Measurements from ENCODE around the gene PRAMEF17.
"Not testable (repeated sequence)": the region's sequence is repeated elsewhere in the genome, so short reads cannot be mapped to it uniquely, and the experiment has no call there.

The PRAMEF17 gene, protein sequence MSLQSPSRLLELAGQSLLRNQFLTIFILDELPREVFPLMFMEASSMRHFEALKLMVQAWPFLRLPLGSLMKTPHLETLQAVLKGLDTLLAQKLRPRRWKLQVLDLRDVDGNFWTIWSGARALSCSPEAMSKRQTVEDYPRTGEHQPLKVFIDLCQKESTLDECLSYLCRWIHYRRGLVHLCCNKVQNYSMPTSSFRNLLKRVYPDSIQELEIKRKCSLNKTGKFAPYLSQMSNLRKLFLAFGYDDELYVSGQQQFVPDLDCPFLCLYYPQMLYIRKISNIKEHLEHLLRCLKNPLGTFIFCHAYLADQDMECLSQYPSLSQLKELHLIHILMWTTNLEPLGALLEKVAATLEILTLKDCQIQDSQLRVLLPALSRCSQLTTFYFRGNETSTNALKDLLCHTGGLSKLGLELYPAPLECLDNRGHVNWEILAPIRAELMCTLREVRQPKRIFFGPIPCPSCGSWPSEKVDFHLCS

DNA sequence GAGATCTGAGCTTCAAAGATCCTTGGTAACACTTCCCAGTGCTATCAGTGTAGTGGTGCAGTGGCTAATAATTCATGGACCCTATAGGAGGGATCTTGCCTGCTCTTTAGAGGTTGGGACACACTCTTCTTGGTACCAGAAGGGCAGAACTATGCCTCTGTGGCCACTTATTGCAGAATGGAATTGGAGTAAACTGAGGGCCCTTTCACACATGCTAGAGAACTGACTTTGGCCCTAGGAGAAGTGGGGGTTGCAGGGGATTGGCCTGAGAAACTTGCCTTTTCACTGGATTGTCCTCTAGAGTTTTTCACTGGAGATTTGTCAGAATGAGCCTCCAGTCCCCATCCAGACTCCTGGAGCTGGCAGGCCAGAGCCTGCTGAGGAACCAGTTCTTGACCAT, at the start of gene PRAMEF17:
PRAMEF17 (plus strand) TSS at position 301 of the 400 bp plus-strand sequence; CDS start at position 327, 26 bp downstream.
- not testable (repeated sequence) for DNase-seq

DNA sequence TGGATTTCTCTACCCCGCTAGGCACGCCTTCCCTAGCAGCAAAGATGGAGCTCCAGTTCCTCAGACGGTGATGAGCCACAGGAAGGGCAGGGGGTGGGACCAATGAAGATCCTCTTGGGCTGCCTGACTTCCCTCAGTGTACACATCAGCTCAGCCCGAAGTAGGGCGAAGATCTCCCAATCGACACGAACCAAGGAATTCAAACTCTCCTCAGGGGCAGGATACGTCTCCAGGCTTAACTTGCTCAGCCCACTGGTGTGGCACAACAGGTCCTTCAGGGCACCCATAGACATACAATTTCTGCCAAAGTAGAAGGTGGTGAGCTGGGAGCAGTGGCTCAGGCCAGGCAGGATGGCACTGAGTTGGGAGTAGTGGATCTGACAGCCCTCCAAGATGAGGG, 46.9 kb upstream of the PRAMEF17 start:
- DNase-seq = not testable (repeated sequence)

DNA sequence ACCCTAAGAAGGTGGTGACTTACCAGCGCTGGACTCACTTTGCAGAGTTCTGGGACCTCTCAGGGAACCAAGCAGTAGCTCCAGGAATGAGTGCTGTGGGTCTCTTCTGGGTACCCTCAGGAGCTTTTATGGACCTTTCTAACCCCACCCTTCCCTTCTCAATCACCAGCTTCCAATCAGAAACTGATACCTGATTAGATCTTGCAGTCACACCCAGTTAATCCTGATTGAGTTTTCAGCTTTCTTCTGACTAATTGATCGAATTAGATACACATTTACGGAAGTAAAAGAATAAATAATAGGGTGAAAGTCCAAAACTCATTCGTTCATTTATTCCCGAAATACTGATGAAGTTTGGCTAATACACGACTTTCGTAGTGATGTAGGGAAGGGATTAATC, 42.4 kb upstream of the PRAMEF17 start, which contains the start of gene PRAMEF14:
PRAMEF14 (minus strand) TSS at position 101 of the 400 bp plus-strand sequence. CDS start 1,820 bp downstream, outside the sequence.
- DNase-seq = not testable (repeated sequence)

DNA sequence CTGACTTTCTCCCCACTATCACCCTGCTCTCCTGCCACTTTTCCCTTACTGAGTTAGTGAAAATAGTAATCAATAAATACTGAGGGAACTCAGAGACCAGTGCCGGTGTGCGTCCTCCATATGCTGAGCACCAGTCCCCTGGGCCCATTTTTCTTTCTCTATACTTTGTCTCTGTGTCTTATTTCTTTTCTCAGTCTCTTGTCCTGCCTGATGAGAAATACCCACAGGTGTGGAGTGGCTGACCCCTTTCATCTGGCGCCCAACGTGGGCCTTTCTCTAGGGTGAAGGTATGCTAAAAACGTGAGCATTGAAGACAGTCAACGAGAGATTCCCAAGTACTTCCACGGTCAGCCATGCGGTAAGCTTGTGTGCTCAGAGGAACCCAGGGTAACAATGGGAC, 36.0 kb upstream of the PRAMEF17 start:
- not testable (repeated sequence) for DNase-seq

DNA sequence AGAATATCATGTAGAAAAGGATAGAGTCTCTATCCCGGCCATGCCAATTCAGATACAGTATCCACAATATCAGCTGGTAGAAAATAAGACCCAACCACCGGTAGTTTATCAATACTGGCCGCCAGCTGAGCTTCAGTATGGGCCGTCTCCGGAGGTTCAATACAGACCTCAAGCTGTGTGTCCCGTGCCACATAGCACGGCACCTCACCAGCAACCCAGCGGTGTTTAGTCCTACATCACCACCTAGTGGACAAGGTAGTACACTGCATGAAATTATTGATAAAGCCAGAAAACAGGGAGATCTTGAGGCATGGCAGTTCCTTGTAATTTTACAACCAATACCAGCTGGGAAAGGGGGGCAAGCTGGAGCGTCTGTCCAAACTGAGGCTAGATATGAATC, 35.0 kb upstream of the PRAMEF17 start:
- not testable (repeated sequence) for DNase-seq

DNA sequence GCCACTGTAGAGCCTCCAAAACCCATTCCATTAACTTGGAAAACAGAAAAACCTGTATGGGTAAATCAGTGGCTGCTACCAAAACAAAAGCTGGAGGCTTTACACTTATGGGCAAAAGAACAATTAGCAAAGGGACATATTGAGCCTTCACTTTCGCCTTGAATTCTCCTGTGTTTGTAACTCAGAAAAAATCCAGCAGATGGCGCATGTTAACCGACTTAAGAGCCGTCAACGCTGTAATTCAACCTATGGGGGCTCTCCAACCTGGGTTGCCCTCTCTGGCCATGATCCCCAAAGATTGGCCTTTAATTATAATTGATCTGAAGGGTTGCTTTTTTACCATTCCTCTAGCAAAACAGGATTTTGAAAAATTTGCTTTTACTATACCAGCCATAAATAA, 32.7 kb upstream of the PRAMEF17 start:
- DNase-seq = not testable (repeated sequence)

DNA sequence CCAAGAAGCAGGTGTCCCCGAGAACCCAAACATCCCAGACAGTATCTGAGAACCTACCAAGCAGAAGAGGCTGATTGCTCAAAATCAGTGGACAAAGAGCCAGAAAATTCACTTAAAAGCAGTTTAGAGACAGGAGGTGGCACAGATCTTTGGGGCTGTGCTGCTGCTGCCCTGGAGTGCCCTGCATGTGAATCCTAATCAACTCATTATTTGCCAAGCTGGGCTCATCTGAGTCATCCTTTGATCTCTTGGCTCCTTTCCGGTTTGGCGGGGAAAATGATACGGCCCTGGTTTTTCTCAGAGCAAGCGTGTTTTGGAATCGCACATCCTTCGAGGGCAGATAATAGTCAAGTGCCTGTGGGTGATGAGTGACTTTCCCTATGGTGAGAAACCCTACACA, 27.1 kb upstream of the PRAMEF17 start:
- not testable (repeated sequence) for DNase-seq

DNA sequence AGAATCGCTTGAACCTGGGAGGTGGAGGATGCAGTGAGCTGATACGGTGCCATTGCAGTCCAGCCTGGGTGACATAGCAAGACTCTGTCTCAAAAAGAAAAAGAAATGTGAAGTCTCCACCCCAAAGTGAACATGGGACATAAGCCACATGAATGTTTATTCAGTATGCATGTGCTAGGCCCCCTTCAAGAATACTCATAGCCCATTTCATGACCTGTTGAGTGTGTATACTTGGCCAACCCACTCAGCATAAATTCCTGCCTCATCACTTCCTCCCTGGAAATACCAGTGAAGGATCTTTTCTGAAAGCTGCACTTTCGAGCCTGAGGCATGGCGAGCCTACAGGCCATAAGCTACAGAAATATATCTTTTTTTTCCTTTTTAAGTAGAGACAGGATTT, 24.5 kb upstream of the PRAMEF17 start:
- DNase-seq = not testable (repeated sequence)

DNA sequence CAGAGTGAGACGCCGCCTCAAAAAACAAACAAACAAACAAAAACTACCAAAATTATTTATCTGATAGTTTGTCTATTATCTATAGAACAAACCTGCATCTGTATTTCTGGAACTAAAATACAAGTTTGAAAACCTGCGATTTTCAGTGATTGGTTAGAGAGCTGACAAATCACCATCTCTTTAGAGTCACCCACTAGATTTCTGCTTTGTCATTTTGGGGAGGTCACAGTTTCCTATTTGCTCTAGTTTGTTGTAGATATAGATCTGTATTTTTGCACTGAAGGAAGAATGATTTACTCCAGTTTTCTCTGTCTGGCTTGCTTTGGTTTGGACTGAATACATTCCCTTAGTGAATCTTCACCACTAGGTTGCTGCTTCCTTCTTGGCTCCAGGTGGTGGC, 22.9 kb upstream of the PRAMEF17 start:
- DNase-seq = not testable (repeated sequence)

DNA sequence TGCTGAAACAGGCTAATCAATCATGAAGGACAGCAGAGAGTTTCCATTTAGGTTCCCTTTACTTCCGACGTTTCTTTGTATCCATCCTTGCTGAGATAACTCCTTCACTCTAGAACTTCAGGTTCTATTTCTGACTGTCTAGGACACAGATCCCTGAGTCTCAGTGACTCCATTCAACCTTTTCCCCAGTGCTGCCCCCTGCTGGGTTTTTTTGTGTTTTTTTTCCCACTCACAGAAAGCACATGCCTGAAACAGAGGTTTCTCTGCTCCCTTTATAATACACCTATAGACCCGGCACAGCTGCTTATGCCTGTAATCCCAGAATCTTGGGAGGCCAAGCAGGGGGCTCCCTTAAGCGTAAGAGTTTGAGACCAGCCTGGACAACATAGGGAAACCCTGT, 20.9 kb upstream of the PRAMEF17 start:
- DNase-seq = not testable (repeated sequence)

DNA sequence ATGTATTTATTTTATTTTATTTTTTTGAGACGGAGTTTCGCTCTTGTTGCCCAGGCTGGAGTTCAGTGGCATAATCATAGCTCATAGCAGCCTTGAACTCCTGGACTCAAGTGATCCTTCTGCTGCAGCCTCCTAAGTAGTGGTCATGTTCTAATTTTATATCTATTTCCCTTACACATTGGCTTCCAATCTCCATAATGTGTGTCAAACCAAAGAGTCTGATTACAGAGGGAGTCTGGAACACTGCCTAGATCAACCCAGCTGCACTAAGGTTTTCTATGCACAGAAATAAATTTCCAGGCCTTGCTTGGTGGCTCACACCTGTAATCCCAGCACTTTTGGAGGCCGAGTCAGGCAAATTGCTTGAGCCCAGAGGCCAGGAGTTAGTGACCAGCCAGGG, 10.4 kb upstream of the PRAMEF17 start:
- not testable (repeated sequence) for DNase-seq

DNA sequence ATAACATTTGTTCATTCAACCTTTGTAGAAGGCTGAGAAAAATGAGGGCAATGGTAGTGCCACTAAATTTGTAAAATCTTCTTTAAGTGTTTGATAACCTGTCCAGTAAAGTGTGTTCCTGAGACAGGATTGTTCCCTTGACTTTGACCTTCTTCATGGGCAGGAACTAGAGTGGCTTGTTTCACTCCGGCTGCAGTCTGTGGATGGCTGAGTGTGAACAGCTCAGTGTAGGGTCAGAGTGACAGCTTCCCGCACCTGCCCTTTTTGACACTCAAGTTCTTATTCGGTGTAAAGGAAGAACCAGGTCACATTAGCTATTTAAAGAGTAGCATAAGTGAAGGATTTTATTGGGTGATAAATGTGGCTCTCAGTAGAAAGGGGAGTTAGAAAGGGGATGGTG, 9.1 kb upstream of the PRAMEF17 start:
- DNase-seq = not testable (repeated sequence)

DNA sequence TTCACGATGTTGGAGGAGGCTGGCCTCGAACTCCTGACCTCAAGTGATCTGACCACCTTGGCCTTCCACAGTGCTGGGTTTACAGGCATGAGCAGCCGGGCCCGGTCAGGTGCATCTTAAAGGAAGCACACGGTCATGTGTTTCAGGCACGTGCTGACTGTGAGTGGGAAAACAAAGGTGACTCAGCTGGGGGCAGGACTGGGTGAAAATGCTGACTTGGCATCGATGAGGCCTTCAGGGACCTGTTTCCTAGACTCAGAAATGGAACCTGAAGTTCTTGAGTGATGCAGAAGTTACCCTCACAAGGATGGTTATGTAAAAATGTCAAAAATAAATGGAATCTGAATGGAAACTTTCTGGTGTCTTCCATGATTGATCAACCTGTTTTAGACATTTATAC, 3.6 kb downstream of the PRAMEF17 start:
- DNase-seq = not testable (repeated sequence)

DNA sequence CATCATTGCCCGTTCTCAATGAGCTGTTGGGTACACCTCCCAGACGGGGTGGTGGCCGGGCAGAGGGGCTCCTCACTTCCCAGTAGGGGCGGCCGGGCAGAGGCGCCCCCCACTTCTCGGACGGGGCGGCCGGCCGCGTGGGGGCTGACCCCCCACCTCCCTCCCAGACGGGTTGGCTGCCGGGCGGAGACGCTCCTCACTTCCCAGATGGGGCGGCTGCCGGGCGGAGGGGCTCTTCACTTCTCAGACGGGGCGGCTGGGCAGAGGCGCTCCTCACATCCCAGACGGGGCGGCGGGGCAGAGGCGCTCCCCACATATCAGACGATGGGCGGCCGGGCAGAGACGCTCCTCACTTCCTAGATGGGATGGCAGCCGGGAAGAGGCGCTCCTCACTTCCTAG, 5.3 kb downstream of the PRAMEF17 start:
- DNase-seq = not testable (repeated sequence)

DNA sequence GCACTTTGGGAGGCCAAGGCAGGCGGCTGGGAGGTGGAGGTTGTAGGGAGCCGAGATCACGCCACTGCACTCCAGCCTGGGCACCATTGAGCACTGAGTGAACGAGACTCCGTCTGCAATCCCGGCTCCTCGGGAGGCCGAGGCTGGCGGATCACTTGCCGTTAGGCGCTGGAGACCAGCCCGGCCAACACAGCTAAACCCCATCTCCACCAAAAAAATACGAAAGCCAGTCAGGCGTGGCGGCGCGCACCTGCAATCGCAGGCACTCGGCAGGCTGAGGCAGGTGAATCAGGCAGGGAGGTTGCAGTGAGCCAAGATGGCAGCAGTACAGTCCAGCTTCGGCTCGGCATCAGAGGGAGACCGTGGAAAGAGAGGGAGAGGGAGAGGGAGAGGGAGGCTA, 5.9 kb downstream of the PRAMEF17 start:
- not testable (repeated sequence) for DNase-seq

DNA sequence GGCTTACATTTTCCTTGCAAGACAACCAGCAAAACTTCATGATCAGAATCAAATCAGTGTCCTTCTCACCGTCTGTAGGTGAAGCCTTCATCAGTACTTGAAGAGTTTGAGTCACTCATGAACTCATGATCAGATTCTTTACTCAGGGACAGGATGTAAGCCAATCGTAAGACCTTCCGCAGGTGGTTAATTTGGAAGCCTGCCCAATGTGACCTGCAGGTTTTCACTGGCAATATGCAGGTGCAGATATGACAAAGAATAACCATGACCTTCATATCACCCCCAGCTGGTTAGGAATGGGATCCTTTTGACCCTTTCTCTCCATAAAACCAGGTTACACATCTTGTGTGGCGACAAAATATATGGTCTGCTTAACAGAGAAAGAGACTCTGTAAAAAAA, 18.4 kb downstream of the PRAMEF17 start:
- no peak for DNase-seq

DNA sequence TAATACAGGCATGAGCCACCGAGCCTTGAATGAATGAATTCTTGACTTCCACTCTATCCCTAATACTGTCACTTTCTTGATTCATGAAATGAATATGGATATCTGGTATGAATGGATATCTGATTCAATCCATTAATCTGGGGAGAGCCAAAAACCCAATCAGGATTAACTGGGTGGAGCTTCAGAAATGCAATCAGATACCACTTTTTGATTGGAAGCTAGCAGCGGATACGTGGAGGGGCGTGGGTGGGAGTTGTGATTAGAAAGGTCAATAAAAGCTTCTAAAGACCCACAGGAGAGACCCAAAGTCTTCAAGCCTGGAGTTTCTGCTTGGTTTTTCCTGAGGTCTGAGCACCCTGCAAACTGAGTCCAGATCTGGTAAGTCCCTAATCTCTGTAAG, 20.7 kb downstream of the PRAMEF17 start, which contains the start of gene PRAMEF20:
PRAMEF20 (plus strand) TSS at position 301 of the 400 bp plus-strand sequence. CDS start 5,905 bp downstream, outside the sequence.
- not testable (repeated sequence) for DNase-seq

DNA sequence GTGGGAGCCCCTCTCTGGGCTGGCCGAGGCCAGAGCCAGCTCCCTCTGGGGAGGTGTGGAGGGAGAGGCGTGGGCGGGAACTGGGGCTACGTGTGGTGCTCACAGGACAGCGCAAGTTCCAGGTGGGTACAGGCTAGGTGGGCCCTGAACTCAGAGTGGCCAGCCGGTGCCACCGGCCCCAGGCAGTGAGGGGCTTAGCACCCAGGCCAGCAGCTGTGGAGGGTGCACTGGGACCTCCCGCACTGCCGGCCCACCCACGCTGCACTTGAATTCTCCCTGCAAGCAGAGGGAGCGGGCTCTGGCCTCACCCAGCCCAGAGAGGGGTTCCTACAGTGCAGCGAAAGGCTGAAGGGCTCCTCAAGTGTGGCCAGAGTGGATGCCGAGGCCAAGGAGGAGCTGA, 41.1 kb downstream of the PRAMEF17 start:
- DNase-seq = no peak

DNA sequence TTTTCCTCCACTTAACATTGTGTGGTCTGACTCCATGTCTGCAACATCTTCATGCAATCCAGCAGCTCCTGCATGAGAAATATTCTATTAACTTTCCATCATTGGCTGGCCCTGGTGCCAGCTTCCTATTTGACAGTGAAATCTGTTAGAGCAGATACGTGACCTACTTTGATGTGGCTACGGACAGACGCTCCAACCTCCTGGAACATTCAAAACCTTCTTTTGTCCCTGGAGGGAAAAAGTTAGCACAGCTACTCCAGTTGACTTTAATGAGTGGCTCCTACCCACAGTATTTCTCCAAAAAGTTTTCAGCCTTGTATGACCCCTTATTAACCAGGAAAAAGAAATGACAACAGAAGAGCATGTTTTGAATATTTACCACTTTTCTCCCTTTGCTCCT, 42.8 kb downstream of the PRAMEF17 start:
- DNase-seq = no peak

DNA sequence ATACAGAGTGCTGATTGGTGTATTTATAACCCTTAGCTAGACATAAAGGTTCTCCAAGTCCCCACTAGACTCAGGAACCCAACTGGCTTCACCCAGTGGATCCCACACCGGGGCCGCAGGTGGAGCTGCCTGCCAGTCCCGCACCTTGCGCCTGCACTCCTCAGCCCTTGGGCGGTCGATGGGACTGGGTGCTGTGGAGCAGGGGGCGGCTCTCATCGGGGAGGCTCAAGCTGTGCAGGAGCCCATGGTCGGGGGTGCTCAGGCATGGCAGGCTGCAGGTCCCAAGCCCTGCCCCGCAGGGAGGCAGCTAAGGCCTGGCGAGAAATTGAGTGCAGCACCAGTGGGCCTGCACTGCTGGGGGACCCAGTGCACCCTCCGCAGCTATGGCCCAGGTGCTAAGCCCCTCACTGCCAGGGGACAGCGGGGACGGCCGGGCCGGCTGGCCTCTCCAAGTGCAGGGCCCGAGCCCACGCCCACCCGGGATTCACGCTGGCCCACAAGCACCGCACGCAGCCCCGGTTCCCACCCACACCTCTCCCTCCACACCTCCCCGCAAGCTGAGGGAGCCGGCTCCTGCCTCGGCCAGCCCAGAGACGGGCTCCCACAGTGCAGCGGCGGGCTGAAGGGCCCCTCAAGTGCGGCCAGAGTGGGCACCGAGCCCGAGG, 44.4 kb downstream of the PRAMEF17 start:
- DNase-seq = not testable (repeated sequence)

DNA sequence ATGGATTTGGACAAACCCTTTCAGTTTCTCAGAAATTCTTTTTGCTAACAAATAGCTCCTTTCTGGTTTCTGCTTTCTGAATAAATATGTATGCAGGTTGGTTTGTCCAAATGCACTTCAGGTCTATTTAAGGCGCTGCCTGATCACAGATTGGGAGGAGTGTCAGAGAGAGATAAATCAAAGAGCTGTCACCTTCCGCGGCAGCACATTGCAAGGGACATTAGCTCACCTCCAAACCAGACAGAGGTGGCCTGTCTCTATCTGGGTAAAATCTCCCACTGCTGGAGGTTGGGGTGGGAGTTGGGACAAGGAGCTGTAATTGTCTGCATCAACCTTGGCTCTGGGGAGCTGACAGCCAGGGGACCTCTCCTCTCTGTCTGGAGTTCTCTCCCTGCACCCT, 46.0 kb downstream of the PRAMEF17 start:
- DNase-seq = no peak

DNA sequence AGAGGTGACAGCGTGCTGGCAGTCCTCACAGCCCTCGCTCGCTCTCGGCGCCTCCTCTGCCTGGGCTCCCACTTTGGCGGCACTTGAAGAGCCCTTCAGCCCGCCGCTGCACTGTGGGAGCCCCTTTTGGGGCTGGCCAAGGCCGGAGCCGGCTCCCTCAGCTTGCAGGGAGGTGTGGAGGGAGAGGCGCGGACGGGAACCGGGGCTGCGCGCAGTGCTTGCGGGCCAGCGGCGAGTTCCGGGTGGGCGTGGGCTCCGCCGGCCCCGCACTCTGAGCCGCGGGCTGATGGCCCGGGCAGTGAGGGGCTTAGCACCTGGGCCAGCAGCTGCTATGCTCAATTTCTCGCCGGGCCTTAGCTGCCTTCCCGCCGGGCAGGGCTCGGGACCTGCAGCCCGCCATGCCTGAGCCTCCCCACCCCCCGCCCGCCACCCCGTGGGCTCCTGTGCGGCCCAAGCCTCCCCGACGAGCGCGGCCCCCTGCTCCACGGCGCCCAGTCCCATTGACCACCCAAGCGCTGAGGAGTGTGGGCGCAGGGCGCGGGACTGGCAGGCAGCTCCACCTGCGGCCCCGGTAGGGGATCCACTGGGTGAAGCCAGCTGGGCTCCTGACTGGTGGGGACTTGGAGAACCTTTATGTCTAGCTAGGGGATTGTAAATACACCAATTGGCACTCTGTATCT, 49.8 kb downstream of the PRAMEF17 start:
- DNase-seq = not testable (repeated sequence)
